WTC11 (cell line): Measurements from ENCODE around the gene GBF1. TPM values are rescaled to one million over a fixed set of nuclear protein-coding genes. Genes with fewer than 3 reads are reported as not detected.

ENCODE experiments used
- CBFB ChIP-seq: sonication (generic); formaldehyde crosslinking; IDR thresholded peaks from 2 replicates; pipeline ENCODE4 v1.8.1; 2022; ENCODE audit warnings: mild to moderate bottlenecking, low read depth, missing genetic modification reagents
- CDX4 ChIP-seq: fragments of 250-450 bp; sonication (Bioruptor Pico); IDR thresholded peaks from 2 replicates; pipeline ENCODE4 v1.9.0; 2021; ENCODE audit warnings: moderate library complexity, mild to moderate bottlenecking, inconsistent platforms, borderline replicate concordance
- ESRRA ChIP-seq: sonication (generic); formaldehyde crosslinking; IDR thresholded peaks from 2 replicates; pipeline ENCODE4 v1.8.1; 2022; ENCODE audit warnings: mild to moderate bottlenecking, missing genetic modification reagents, borderline replicate concordance
- FOXJ3 ChIP-seq: sonication (generic); formaldehyde crosslinking; IDR thresholded peaks from 2 replicates; pipeline ENCODE4 v1.9.0; 2021; ENCODE audit warnings: missing genetic modification reagents, mild to moderate bottlenecking, borderline replicate concordance
- FOXP1 ChIP-seq: sonication (generic); formaldehyde crosslinking; IDR thresholded peaks from 2 replicates; pipeline ENCODE4 v1.8.0; 2022; ENCODE audit warnings: missing genetic modification reagents, mild to moderate bottlenecking, moderate library complexity, borderline replicate concordance
- KAT7 ChIP-seq: sonication (generic); formaldehyde crosslinking; IDR thresholded peaks from 2 replicates; pipeline ENCODE4 v1.8.1; 2023; ENCODE audit warnings: missing genetic modification reagents, mild to moderate bottlenecking, borderline replicate concordance
- NFE2L1 ChIP-seq: sonication (generic); formaldehyde crosslinking; IDR thresholded peaks from 2 replicates; pipeline ENCODE4 v1.8.1; 2023; ENCODE audit warnings: missing genetic modification reagents
- NFYB ChIP-seq: sonication (generic); formaldehyde crosslinking; conservative IDR thresholded peaks from 2 replicates; pipeline ENCODE4 v1.8.0; 2022; ENCODE audit warnings: low read depth, missing genetic modification reagents
- OVOL2 ChIP-seq: fragments of 250-450 bp; sonication (Bioruptor Pico); IDR thresholded peaks from 2 replicates; pipeline ENCODE4 v1.9.0; 2021; ENCODE audit warnings: mild to moderate bottlenecking, borderline replicate concordance
- SMAD3 ChIP-seq: sonication (generic); formaldehyde crosslinking; IDR thresholded peaks from 2 replicates; pipeline ENCODE4 v1.8.0; 2022; ENCODE audit warnings: missing genetic modification reagents, mild to moderate bottlenecking, borderline replicate concordance
- SOX15 ChIP-seq: fragments of 250-450 bp; sonication (Bioruptor Pico); IDR thresholded peaks from 2 replicates; pipeline ENCODE4 v1.9.0; 2021; ENCODE audit warnings: mild to moderate bottlenecking
- SP1 ChIP-seq: sonication (generic); formaldehyde crosslinking; conservative IDR thresholded peaks from 2 replicates; pipeline ENCODE4 v1.8.1; 2022; ENCODE audit warnings: missing genetic modification reagents
- STAT6 ChIP-seq: sonication (generic); formaldehyde crosslinking; conservative IDR thresholded peaks from 2 replicates; pipeline ENCODE4 v1.8.1; 2023; ENCODE audit warnings: mild to moderate bottlenecking, low read depth, missing genetic modification reagents, moderate library complexity
- TEAD1 ChIP-seq: sonication (generic); formaldehyde crosslinking; IDR thresholded peaks from 2 replicates; pipeline ENCODE4 v1.8.0; 2022; ENCODE audit warnings: mild to moderate bottlenecking, missing genetic modification reagents
- ZMAT4 ChIP-seq: fragments of 250-450 bp; sonication (Bioruptor Pico); IDR thresholded peaks from 2 replicates; pipeline ENCODE4 v1.9.0; 2021; ENCODE audit warnings: mild to moderate bottlenecking
- ZNF317 ChIP-seq: sonication (generic); formaldehyde crosslinking; IDR thresholded peaks from 2 replicates; pipeline ENCODE4 v1.8.1; 2023; ENCODE audit warnings: low read depth, mild to moderate bottlenecking, moderate library complexity, missing genetic modification reagents, borderline replicate concordance
- ZNF512 ChIP-seq: sonication (generic); formaldehyde crosslinking; IDR thresholded peaks from 2 replicates; pipeline ENCODE4 v1.8.1; 2022; ENCODE audit warnings: missing genetic modification reagents, borderline replicate concordance
- total RNA-seq: library from RNA; stranded (reverse); gene quantifications from 3 replicates; pipeline ENCODE4 v1.2.3, GENCODE V29; 2021
- TF ChIP-seq, protein P1 (sequence below): sonication (generic); formaldehyde crosslinking; IDR thresholded peaks from 2 replicates; pipeline ENCODE4 v1.8.1; 2023; ENCODE audit warnings: mild to moderate bottlenecking, missing genetic modification reagents, moderate library complexity
- TF ChIP-seq, protein P2 (sequence below): fragments of 200-600 bp; IDR thresholded peaks from 2 replicates; pipeline ENCODE4 v1.8.0; 2022; ENCODE audit warnings: antibody characterized with exemption
- TF ChIP-seq, protein P3 (sequence below): fragments of 250-450 bp; sonication (Bioruptor Pico); conservative IDR thresholded peaks from 2 replicates; pipeline ENCODE4 v1.9.0; 2021; ENCODE audit warnings: mild to moderate bottlenecking
- TF ChIP-seq, protein P4 (sequence below): sonication (generic); formaldehyde crosslinking; IDR thresholded peaks from 2 replicates; pipeline ENCODE4 v1.8.1; 2023; ENCODE audit warnings: mild to moderate bottlenecking, missing genetic modification reagents, borderline replicate concordance

Gene GBF1
- total RNA-seq, 1 experiment from 2014 or later, result 32.4 TPM

DNA sequence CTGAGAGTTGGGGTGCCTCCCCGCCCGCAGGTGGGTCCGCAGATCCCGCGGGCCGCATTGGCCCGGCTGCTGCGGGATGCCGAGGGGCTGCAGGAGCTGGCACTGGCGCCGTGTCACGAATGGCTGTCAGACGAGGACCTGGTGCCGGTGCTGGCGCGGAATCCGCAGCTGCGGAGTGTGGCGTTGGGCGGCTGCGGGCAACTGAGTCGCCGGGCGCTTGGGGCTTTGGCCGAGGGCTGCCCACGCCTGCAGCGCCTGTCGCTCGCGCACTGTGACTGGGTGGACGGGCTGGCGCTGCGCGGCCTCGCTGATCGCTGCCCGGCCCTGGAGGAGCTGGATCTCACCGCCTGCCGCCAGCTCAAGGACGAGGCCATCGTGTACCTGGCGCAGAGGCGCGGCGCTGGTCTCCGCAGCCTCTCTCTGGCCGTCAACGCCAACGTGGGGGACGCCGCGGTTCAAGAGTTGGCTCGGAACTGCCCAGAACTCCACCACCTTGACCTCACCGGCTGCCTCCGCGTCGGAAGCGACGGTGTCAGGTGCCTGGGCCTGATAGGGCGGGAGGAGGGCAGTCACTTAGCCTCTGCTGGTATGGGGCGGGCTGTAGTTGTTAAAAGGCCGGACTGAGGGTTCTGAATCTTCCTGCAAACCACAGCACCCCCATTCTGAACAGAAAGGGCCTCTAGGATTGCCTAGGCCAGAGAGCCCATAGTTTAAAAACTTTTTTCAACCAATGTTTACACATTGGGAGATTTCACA is 176.6 kb downstream of the GBF1 start (continued):
- TF ChIP-seq STAT6 (CRISPR knock-in tag) (no peak), ZNF317 (CRISPR knock-in tag) (no peak), NFYB (no peak), KAT7 (CRISPR knock-in tag) (no peak), CDX4 (no peak), ZMAT4 (CRISPR knock-in tag) (no peak), CBFB (CRISPR knock-in tag) (0 out of 2 replicates have a peak, but pooled peaks have one; percentile 4), OVOL2 (CRISPR knock-in tag) (no peak), NFE2L1 (CRISPR knock-in tag) (no peak), SOX15 (CRISPR knock-in tag) (no peak), FOXJ3 (CRISPR knock-in tag) (no peak), SP1 (CRISPR knock-in tag) (no peak), FOXP1 (CRISPR knock-in tag) (no peak), SMAD3 (CRISPR knock-in tag) (no peak), ZNF512 (CRISPR knock-in tag) (no peak), ESRRA (CRISPR knock-in tag) (no peak), TEAD1 (CRISPR knock-in tag) (no peak)
- TF ChIP-seq, protein P1, sequence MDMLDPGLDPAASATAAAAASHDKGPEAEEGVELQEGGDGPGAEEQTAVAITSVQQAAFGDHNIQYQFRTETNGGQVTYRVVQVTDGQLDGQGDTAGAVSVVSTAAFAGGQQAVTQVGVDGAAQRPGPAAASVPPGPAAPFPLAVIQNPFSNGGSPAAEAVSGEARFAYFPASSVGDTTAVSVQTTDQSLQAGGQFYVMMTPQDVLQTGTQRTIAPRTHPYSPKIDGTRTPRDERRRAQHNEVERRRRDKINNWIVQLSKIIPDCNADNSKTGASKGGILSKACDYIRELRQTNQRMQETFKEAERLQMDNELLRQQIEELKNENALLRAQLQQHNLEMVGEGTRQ (CRISPR knock-in tag), result no peak
- TF ChIP-seq, protein P2, sequence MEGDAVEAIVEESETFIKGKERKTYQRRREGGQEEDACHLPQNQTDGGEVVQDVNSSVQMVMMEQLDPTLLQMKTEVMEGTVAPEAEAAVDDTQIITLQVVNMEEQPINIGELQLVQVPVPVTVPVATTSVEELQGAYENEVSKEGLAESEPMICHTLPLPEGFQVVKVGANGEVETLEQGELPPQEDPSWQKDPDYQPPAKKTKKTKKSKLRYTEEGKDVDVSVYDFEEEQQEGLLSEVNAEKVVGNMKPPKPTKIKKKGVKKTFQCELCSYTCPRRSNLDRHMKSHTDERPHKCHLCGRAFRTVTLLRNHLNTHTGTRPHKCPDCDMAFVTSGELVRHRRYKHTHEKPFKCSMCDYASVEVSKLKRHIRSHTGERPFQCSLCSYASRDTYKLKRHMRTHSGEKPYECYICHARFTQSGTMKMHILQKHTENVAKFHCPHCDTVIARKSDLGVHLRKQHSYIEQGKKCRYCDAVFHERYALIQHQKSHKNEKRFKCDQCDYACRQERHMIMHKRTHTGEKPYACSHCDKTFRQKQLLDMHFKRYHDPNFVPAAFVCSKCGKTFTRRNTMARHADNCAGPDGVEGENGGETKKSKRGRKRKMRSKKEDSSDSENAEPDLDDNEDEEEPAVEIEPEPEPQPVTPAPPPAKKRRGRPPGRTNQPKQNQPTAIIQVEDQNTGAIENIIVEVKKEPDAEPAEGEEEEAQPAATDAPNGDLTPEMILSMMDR, result no peak
- TF ChIP-seq, protein P3, sequence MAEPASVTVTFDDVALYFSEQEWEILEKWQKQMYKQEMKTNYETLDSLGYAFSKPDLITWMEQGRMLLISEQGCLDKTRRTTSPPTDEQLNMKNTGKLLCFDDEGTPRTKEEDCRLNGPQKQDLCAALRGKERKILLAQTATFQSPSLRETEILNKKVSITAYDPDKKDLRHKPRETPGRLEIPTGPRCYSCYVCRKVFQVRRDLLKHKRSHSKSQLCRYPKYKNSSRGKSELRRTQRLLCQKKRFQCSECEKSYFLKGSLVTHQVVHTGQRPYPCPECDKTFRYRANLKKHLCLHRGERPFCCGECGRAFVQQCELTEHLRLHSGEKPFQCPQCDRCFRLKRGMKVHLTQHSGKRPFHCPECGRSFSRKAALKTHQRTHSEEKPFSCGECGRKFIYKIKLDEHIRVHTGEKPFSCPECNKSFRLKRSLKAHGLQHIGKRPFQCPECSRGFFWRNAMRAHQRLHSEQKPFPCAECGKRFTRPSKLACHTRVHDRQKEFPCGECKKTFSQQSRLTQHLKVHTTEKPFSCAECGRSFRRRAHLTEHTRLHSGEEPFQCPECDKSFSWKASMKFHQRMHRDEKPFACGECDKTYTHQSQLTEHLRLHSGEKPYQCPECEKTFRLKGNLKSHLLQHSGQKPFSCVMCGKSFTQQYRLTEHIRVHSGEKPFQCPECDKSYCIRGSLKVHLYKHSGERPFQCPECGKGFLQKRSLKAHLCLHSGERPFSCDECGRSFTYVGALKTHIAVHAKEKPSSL (CRISPR knock-in tag), result no peak
- TF ChIP-seq, protein P4, sequence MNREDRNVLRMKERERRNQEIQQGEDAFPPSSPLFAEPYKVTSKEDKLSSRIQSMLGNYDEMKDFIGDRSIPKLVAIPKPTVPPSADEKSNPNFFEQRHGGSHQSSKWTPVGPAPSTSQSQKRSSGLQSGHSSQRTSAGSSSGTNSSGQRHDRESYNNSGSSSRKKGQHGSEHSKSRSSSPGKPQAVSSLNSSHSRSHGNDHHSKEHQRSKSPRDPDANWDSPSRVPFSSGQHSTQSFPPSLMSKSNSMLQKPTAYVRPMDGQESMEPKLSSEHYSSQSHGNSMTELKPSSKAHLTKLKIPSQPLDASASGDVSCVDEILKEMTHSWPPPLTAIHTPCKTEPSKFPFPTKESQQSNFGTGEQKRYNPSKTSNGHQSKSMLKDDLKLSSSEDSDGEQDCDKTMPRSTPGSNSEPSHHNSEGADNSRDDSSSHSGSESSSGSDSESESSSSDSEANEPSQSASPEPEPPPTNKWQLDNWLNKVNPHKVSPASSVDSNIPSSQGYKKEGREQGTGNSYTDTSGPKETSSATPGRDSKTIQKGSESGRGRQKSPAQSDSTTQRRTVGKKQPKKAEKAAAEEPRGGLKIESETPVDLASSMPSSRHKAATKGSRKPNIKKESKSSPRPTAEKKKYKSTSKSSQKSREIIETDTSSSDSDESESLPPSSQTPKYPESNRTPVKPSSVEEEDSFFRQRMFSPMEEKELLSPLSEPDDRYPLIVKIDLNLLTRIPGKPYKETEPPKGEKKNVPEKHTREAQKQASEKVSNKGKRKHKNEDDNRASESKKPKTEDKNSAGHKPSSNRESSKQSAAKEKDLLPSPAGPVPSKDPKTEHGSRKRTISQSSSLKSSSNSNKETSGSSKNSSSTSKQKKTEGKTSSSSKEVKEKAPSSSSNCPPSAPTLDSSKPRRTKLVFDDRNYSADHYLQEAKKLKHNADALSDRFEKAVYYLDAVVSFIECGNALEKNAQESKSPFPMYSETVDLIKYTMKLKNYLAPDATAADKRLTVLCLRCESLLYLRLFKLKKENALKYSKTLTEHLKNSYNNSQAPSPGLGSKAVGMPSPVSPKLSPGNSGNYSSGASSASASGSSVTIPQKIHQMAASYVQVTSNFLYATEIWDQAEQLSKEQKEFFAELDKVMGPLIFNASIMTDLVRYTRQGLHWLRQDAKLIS (CRISPR knock-in tag), result no peak
